ENCODE measurements around the gene CNTNAP1. TPM values are rescaled to one million over a fixed set of nuclear protein-coding genes. Genes with fewer than 3 reads are reported as not detected.

Gene CNTNAP1
- total RNA-seq, 1 donor from 2014 or later, result 15.1 TPM

DNA sequence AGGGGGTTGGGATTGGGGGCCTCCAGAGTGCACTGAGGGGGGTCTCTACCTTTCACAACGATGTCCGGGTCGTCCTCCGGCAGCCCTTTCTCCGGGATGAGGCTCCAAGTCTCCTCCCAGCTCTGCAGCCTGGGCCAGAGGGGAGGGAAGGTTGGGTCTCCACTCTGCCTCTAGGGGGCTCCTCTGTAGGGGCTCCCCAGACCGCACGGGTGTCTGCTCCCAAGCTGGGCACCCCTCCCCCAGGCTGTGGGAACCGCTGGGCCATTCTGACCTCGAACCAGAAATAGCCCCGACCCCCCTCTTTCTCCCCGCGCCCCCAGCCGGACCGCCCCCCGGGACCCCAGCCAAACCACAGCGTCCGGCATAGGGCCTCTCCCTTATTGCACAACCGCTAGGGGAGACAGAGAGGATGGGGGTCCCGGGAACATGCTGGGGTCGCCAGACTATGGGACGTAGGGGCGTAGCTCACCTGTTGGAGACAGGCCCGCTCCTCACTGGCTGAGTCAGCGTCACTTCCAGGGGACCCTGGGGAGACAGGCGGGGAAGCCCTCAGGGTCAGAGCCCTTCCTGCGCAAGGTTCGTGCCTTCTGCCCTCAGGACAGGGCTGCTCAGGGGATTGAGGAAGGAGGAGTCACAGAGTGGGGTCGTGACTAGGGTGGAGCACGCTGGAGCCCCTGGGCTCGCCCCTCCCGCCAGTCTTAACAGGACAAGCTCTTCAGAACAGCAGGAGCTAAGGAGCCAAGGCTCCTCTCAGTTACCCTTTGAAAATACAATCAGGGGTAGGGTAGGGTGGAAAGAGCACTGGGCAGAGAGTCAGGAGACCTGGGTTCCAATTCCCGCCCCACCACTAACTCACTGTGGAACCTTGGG lies 8.2 kb upstream of the CNTNAP1 start:
- peaks cover 34% of the 10 kb centered on the region for H3K4me1 ChIP-seq
- no peaks in the 10 kb centered on the region for H3K36me3 ChIP-seq
- DNase-seq (ENCODE audit: low spot score), result peak; percentile 74
- Mint-ChIP-seq H3K4me1 (peaks cover 38% of the 10 kb centered on the region), H3K4me3 (peak overlapping the region; percentile 80), H3K27me3 (ENCODE audit: insufficient read depth, low read depth) (peaks cover 8% of the 10 kb centered on the region), H3K36me3 (peaks cover 14% of the 10 kb centered on the region), H3K9me3 (no peaks in the 10 kb centered on the region), H3K27ac (no peak overlapping the region)
- peaks cover 53% of the 10 kb centered on the region for H3F3A ChIP-seq (ENCODE audit: low read depth)
- H3K9ac ChIP-seq, result no peak overlapping the region
- H3K27ac ChIP-seq, result no peak overlapping the region
- peaks cover 11% of the 10 kb centered on the region for H3K79me2 ChIP-seq (ENCODE audit: low read depth)
- peaks cover 58% of the 10 kb centered on the region for H4K20me1 ChIP-seq (ENCODE audit: low read depth)
- peak overlapping the region; percentile 95 for H3K4me2 ChIP-seq
- peaks cover 60% of the 10 kb centered on the region for H3K27me3 ChIP-seq
- H3K4me3 ChIP-seq, result peak overlapping the region; percentile 70
- H2AFZ ChIP-seq (replicated peaks), result no peak overlapping the region
- TF ChIP-seq EZH2 (IDR thresholded peaks at IDR 0.05) (no peak), EZH2phosphoT487 (IDR thresholded peaks at IDR 0.05) (no peak)
- TF ChIP-seq, protein P1, sequence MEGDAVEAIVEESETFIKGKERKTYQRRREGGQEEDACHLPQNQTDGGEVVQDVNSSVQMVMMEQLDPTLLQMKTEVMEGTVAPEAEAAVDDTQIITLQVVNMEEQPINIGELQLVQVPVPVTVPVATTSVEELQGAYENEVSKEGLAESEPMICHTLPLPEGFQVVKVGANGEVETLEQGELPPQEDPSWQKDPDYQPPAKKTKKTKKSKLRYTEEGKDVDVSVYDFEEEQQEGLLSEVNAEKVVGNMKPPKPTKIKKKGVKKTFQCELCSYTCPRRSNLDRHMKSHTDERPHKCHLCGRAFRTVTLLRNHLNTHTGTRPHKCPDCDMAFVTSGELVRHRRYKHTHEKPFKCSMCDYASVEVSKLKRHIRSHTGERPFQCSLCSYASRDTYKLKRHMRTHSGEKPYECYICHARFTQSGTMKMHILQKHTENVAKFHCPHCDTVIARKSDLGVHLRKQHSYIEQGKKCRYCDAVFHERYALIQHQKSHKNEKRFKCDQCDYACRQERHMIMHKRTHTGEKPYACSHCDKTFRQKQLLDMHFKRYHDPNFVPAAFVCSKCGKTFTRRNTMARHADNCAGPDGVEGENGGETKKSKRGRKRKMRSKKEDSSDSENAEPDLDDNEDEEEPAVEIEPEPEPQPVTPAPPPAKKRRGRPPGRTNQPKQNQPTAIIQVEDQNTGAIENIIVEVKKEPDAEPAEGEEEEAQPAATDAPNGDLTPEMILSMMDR (IDR thresholded peaks at IDR 0.05), result peak; percentile 63
- H3K9me3 ChIP-seq (ENCODE audit: low read depth), result no peaks in the 10 kb centered on the region

DNA sequence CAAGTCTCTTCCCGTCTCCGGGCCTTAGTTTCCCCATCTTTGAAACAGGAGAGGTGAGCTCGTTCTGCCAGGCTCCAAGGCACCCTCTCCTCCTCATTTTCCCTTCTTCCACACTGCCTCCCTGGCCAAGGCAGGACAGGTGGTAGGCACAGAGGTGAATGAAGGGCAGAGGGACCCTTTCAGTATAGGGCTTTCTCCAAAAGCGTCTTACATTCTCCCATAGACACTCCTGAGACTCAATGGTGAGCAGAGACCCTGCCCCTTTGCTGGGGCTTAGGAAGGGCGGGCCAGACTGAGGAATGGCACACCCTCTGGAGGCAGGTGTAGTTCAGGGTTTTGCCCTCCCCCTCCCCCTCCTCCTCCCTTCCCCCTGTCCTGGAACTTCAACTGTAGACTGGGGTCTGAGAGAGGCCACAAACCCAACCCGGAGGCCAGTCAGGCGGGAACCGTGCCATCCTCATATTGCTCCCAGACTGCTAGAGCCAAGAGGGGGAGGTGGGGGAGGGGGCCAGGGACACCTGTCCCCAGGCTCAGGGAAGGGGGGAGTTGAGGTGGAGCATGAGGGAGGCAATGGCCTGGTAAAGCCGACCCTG lies 7.5 kb upstream of the CNTNAP1 start:
- no peak overlapping the region for H3K9ac ChIP-seq
- peaks cover 35% of the 10 kb centered on the region for H3K4me1 ChIP-seq
- peaks cover 11% of the 10 kb centered on the region for H3K79me2 ChIP-seq (ENCODE audit: low read depth)
- Mint-ChIP-seq H3K27me3 (ENCODE audit: insufficient read depth, low read depth) (peaks cover 8% of the 10 kb centered on the region), H3K4me3 (peak overlapping the region; percentile 80), H3K4me1 (peaks cover 38% of the 10 kb centered on the region), H3K36me3 (peaks cover 8% of the 10 kb centered on the region), H3K27ac (no peak overlapping the region), H3K9me3 (no peaks in the 10 kb centered on the region)
- no peak overlapping the region for H2AFZ ChIP-seq (replicated peaks)
- peak; percentile 44 for DNase-seq (ENCODE audit: low spot score)
- peak overlapping the region; percentile 70 for H3K4me3 ChIP-seq
- peaks cover 51% of the 10 kb centered on the region for H4K20me1 ChIP-seq (ENCODE audit: low read depth)
- no peaks in the 10 kb centered on the region for H3K9me3 ChIP-seq (ENCODE audit: low read depth)
- H3K27ac ChIP-seq, result no peak overlapping the region
- H3K4me2 ChIP-seq, result peak overlapping the region; percentile 95
- peaks cover 61% of the 10 kb centered on the region for H3K27me3 ChIP-seq
- H3K36me3 ChIP-seq, result no peaks in the 10 kb centered on the region
- H3F3A ChIP-seq (ENCODE audit: low read depth), result peaks cover 53% of the 10 kb centered on the region
- TF ChIP-seq EZH2phosphoT487 (IDR thresholded peaks at IDR 0.05), result no peak
- no peak for TF ChIP-seq EZH2 (IDR thresholded peaks at IDR 0.05)
- TF ChIP-seq, protein P1 (IDR thresholded peaks at IDR 0.05), result no peak

DNA sequence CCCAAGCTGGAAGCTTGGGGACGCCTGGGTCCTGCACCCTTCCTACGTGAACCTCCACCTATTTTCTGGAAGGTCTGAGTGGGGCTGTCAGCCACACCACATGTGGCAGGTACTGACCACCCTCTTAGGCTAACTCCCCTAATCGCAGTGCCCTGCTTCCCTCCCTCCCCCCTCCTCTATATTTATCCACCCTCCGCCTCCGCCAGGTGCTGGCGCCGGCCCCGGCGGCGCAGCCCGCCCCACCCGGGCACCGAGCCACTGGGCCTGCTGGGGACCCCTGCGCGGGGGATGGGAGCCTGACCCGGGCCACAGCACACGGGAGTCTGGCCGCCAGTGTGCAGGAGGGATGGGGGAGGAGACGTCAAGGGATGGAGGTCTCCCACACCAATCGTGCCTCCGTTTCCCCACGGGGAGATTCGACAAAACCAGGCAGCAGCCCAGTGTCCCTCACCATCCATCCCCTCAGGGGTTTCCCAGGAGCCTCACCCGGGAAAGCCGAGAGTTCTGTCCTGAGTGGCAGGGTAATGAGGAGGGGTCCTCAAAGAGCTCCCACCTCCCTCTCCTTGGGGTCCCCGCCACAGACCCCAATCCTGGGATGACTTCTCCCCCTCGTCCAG lies 6.9 kb upstream of the CNTNAP1 start:
- no peaks in the 10 kb centered on the region for H3K36me3 ChIP-seq
- peaks cover 37% of the 10 kb centered on the region for H3K4me1 ChIP-seq
- Mint-ChIP-seq H3K4me1 (peaks cover 38% of the 10 kb centered on the region), H3K4me3 (peak overlapping the region; percentile 93), H3K27ac (no peak overlapping the region), H3K9me3 (no peaks in the 10 kb centered on the region), H3K27me3 (ENCODE audit: insufficient read depth, low read depth) (peaks cover 8% of the 10 kb centered on the region), H3K36me3 (peaks cover 6% of the 10 kb centered on the region)
- peaks cover 51% of the 10 kb centered on the region for H4K20me1 ChIP-seq (ENCODE audit: low read depth)
- TF ChIP-seq EZH2phosphoT487 (IDR thresholded peaks at IDR 0.05), result no peak
- TF ChIP-seq EZH2 (IDR thresholded peaks at IDR 0.05), result no peak
- TF ChIP-seq, protein P1 (IDR thresholded peaks at IDR 0.05), result no peak
- peak overlapping the region; percentile 95 for H3K4me2 ChIP-seq
- H3K4me3 ChIP-seq, result peak overlapping the region; percentile 70
- no peak overlapping the region for H3K27ac ChIP-seq
- H2AFZ ChIP-seq (replicated peaks), result no peak overlapping the region
- peaks cover 55% of the 10 kb centered on the region for H3F3A ChIP-seq (ENCODE audit: low read depth)
- peaks cover 63% of the 10 kb centered on the region for H3K27me3 ChIP-seq
- no peaks in the 10 kb centered on the region for H3K9me3 ChIP-seq (ENCODE audit: low read depth)
- DNase-seq (ENCODE audit: low spot score), result no peak
- no peak overlapping the region for H3K9ac ChIP-seq
- peaks cover 11% of the 10 kb centered on the region for H3K79me2 ChIP-seq (ENCODE audit: low read depth)
